OCI-LY3 (cell line): ENCODE data around the gene CDA.

Source experiments
- CTCF ChIP-seq: fragments of 200-600, 300-600 bp; sonication (generic); IDR thresholded peaks from 2 replicates; pipeline ENCODE4 v1.5.1; 2014; ENCODE audit warnings: antibody characterized with exemption, low read length, low read depth
- EZH2phosphoT487 ChIP-seq: fragments of 200-600 bp; shearing (Covaris generic); IDR thresholded peaks from 2 replicates; pipeline ENCODE4 v1.6.1; 2018; ENCODE audit warnings: antibody characterized with exemption, mixed run types, low read depth

GRCh38 chr1:20644416-20644815, 55.5 kb downstream of the CDA start:
- TF ChIP-seq CTCF (no peak), EZH2phosphoT487 (no peak)
